GM18517 (cell line): ENCODE measurements around the gene GPR132.

Experiments used
- ATAC-seq: cut with Tn5 transposase; IDR thresholded peaks from one replicate; pipeline ENCODE4 v1.9.1; 2021; ENCODE audit warnings: mild to moderate bottlenecking, moderate library complexity; ENCODE audit not compliant: unreplicated experiment

Gene GPR132

GRCh38 chr14:105063056-105063455 lies 2.2 kb downstream of the GPR132 start:
- no peak for ATAC-seq

- ATAC-seq: no peak
Observed at GRCh38 chr14:105062048-105062433, 3.2 kb downstream of the GPR132 start.

GRCh38 chr14:105061428-105062047 lies 3.7 kb downstream of the GPR132 start:
- no peak for ATAC-seq

DNA sequence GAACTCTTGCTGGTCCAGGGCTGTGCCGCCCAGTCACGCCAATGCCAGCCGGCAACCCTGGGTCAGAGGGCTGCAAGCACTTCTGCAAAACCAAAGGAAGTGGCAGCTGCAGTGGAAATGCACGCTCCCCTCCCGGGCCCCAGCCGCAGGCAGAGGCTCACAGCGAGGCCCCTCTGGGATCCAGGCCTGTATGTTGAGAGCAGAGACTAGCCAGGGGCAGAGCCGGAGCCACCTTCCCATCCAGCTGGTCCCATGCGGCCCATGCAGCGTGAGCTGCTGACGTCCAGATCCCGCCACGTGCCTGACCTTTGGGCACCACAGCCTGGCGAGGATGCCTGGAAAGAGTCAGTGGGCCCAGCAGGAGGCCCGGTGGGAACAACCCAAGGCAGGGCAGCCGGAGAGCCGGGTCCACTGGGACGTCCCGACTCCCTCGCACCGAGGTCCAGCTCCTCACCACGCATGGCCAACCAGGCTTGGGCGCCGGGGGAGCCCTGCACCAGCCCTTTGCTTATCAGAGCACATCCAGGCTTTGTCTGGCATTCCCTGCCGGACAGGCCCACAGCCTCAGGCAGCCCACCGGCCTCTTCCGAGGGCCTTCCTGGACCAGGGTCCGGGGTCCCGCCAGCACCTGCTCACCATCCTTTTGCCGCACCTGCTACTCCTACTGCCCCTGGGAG lies 4.3 kb downstream of the GPR132 start:
- ATAC-seq: no peak

DNA sequence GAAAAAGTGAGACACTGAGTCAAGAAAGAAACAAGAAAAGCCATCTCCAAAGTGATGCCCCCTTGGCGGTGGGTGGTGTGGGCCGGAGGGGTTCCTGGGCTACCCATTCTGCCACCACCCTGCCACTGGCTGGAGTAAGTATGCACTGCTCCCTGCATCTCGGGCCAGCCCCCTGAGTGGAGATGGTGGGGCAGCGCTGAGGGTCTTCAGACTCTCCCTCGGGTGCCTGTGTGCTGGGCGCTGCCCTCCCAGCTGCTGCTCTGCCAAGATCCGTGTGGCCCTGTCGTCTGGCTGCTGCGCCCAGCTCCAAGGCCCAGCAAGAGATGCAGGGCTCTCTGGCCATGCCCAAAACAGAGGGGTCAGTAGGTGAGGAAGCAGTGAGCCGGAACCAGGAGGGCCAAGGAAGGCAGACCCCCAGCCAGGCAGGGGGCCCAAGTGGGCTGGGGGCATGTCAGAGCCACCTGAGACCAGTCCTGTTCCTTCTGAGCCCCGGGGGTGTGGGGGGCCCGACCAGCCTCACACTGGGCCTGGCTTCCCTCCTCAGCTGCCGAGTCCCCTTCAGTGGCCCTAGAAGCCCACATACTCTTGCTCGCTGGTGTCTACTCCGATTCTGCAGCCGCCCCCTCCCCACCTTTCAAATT lies 5.2 kb downstream of the GPR132 start:
- ATAC-seq: no peak

GRCh38 chr14:105059035-105059924 lies 6.0 kb downstream of the GPR132 start:
- no peak for ATAC-seq

DNA sequence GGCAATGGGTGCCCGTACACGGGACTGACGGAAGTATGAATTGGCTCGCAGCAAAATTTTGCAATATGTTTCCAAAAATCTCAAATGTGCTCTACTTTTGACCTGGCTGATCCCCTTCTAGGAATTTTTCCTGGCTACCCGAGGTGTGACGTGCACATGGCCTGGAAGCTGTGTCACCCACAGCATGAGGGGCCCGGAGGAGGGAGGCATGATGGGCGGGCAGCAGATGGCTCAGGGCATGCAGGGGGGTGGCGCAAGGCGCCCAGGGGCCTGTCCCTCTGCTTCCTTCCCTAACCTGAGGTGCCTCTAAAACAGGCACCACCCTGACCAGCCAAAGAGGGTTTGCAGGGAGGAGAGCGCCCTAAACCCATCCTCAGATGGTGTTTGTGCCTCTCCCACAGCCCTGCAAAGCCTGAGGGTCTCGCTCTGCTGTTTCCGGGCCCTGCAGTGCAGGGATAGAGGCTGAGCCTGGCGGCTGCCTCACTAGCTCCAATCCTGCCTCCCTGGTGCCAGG lies 6.7 kb downstream of the GPR132 start:
- no peak for ATAC-seq

- ATAC-seq: no peak
Observed at GRCh38 chr14:105056303-105056831, 8.9 kb downstream of the GPR132 start.

- no peak for ATAC-seq
Observed at GRCh38 chr14:105055736-105056302, 9.4 kb downstream of the GPR132 start.

- no peak for ATAC-seq
Observed at GRCh38 chr14:105055334-105055733, 9.9 kb downstream of the GPR132 start.

GRCh38 chr14:105053996-105054395 lies 11.2 kb downstream of the GPR132 start:
- ATAC-seq: no peak

- ATAC-seq: no peak
Observed at GRCh38 chr14:105053421-105053820, 11.8 kb downstream of the GPR132 start.

GRCh38 chr14:105052110-105052458 lies 13.1 kb downstream of the GPR132 start:
- no peak for ATAC-seq

GRCh38 chr14:105051182-105052109 lies 13.8 kb downstream of the GPR132 start:
- ATAC-seq: no peak

DNA sequence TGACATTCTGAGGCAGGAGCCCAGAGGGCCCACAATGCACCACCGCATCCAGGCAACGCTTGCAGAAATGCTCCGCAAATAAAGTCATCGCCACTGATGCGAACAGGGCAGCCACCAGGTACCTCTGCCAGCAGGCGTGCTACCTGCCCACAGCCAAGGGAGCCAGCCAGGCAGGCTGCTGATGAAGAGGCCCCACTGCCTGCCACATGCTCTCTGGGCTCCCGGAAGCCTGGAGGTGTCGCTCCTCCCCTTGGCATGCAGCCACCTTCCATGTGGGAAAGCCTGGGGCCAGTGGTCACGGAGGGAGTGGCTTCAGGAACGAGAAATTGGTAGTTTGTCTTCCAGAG lies 14.7 kb downstream of the GPR132 start:
- ATAC-seq: no peak

- no peak for ATAC-seq
Observed at GRCh38 chr14:105049753-105050550, 15.3 kb downstream of the GPR132 start.

DNA sequence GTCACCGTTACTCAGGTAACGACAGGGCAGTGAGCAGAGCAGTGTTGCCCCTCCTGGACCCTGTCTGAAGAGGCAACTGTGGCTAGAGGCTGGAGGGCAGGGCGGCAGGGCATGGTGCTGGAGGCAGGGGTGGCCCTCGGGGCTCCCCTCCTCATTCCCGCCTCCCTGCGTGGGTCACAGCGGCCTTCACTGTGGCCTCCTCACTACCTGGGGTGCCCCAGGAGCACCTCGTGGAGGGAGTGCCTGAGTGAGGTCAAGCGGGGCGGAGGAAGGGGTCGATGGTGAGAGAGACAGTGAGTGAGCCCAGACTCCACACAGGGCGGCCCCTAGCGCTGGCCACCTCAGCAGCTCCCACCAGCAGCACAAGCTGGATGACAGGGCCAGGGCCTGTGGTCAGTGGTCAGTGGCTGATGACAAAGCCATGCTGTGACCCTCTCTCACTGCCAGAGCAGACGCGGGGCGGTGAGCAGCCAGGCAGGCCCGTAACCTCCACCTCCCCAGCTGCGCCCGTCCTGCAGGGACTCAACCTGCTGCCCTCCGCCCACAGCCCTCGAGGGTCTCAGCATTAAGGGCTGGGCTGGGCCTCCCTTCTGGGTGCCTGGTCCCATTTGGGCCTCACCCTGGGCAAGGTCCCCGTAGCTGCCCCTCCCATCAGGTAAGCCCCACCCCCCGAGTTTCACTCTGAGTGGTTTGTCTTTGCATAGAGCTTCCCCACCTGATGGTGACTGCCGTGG lies 17.8 kb downstream of the GPR132 start:
- no peak for ATAC-seq

- ATAC-seq: no peak
Observed at GRCh38 chr14:105046891-105047282, 18.3 kb downstream of the GPR132 start.
